Vagina (tissue), 2 donors: ENCODE results near the gene WBP1. TPM values are rescaled to one million over a fixed set of nuclear protein-coding genes. Genes with fewer than 3 reads are reported as not detected.
A peak's percentile ranks its signal among the peaks of the same experiment; 100 is the strongest.

Experiments
- DNase-seq, 2 donors: peaks; one replicate each; pipeline ENCODE4 v3.0.0-alpha.2; 2017; ENCODE audit errors: extremely low spot score in 2 of 2
- H3K27ac ChIP-seq: fragments of 200-600 bp; sonication (generic); one replicate; pipeline ENCODE4 v1.5.1; 2019
- H3K27me3 ChIP-seq: fragments of 200-600 bp; sonication (generic); one replicate; pipeline ENCODE4 v1.5.1; 2019
- H3K36me3 ChIP-seq, 2 donors: fragments of 200-600 bp; sonication (generic); one replicate each; pipeline ENCODE4 v1.5.1; 2017 to 2019
- H3K4me1 ChIP-seq: fragments of 200-600 bp; sonication (generic); one replicate; pipeline ENCODE4 v1.5.1; 2019
- H3K4me3 ChIP-seq, 2 donors: fragments of 200-600 bp; sonication (generic); 1 replicate in 1 of 2; 2 replicates in 1 of 2; pipeline ENCODE4 v1.5.1; 2016 to 2019
- H3K9me3 ChIP-seq: fragments of 200-600 bp; sonication (generic); one replicate; pipeline ENCODE4 v1.5.1; 2019
- POLR2A ChIP-seq, 2 donors: fragments of 450-650 bp; IDR thresholded peaks; one replicate each; pipeline ENCODE4 v1.6.1; 2017; ENCODE audit warnings: antibody characterized with exemption in 2 of 2, mild to moderate bottlenecking in 2 of 2, moderate library complexity in 2 of 2
- POLR2AphosphoS5 ChIP-seq, 2 donors: sonication (generic); formaldehyde crosslinking; IDR thresholded peaks; one replicate each; pipeline ENCODE4 v1.9.0; 2017; ENCODE audit warnings: antibody characterized with exemption in 2 of 2, mild to moderate bottlenecking in 2 of 2, low read depth in 1 of 2; ENCODE audit not compliant: insufficient read depth in 1 of 2
- intact Hi-C: fragments of 100-400 bp; cut with DNase I; formaldehyde crosslinking; loops from one replicate; pipeline ENCODE4 v1.15.1; 2023
- total RNA-seq: library from RNA; depleted of rRNA; stranded (reverse); fragments of >200 nt; gene quantifications from one replicate; pipeline ENCODE4 v1.2.3, GENCODE V29; 2016
- TF ChIP-seq, protein P1 (sequence below), 3 experiments: fragments of 450-650 bp in 2 of 3; fragments of 200-600 bp in 1 of 3; sonication (generic) in 1 of 3; IDR thresholded peaks; one replicate each; pipeline ENCODE4 v1.5.1; 2017 to 2019; ENCODE audit warnings: antibody characterized with exemption in 3 of 3, mild to moderate bottlenecking in 2 of 3, moderate library complexity in 2 of 3

The WBP1 gene
- total RNA-seq, 1 donor from 2014 or later, result 63.1 TPM

DNA sequence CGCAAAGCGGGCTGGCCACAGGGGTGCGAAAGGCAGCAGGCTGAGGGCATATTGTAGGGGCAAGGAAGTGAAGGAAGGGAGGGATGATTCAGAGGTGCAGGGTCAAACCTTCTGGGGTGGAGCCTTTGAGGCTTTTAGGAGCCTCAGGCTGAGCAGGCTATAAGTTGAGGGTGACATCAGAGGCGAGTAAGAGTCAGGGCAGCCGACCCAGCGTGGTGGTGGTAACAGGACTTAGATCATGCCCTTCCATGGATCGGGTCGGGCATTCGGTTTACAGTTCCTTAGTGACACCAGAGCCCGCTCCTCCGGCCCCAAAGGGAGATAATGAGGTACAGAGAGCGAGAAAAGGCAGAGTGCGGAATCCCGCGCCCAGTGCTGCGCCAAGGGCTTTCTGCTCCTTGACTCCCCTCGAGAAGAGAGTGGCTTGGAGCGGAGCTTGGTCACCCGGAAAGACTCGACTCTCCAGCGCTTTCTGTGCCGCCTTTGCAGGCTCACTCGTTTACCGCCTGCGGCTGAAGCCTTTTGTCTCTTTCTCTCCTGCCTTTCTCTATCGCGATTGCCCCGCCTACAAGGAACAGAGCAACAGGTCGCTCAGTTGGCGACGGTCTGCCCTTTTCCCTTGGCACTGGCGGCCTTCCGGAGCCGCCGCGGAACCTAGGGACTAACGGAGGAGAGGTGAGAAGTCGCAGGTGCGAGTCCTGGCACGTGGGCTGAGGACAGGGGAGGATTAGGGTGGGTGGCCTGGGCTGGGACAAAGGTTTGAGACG is 40.4 kb downstream of the WBP1 start:
- intact Hi-C loops, result no loop called here
- Histone ChIP-seq H3K36me3 (peaks cover 0 to 9% of the 10 kb centered on the region in 2 donors), H3K27ac (no peak overlapping the region), H3K27me3 (peaks cover 10% of the 10 kb centered on the region), H3K9me3 (no peaks in the 10 kb centered on the region), H3K4me1 (peaks cover 43% of the 10 kb centered on the region), H3K4me3 (peak overlapping the region; percentile 21 to 40)
- no peak for DNase-seq
- TF ChIP-seq, protein P1, sequence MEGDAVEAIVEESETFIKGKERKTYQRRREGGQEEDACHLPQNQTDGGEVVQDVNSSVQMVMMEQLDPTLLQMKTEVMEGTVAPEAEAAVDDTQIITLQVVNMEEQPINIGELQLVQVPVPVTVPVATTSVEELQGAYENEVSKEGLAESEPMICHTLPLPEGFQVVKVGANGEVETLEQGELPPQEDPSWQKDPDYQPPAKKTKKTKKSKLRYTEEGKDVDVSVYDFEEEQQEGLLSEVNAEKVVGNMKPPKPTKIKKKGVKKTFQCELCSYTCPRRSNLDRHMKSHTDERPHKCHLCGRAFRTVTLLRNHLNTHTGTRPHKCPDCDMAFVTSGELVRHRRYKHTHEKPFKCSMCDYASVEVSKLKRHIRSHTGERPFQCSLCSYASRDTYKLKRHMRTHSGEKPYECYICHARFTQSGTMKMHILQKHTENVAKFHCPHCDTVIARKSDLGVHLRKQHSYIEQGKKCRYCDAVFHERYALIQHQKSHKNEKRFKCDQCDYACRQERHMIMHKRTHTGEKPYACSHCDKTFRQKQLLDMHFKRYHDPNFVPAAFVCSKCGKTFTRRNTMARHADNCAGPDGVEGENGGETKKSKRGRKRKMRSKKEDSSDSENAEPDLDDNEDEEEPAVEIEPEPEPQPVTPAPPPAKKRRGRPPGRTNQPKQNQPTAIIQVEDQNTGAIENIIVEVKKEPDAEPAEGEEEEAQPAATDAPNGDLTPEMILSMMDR (IDR thresholded peaks at IDR 0.05), result no peak
- TF ChIP-seq POLR2A (IDR thresholded peaks at IDR 0.05) (no peak), POLR2AphosphoS5 (IDR thresholded peaks at IDR 0.05; ENCODE audit: insufficient read depth in 1 of 2, low read depth in 1 of 2) (no peak)

DNA sequence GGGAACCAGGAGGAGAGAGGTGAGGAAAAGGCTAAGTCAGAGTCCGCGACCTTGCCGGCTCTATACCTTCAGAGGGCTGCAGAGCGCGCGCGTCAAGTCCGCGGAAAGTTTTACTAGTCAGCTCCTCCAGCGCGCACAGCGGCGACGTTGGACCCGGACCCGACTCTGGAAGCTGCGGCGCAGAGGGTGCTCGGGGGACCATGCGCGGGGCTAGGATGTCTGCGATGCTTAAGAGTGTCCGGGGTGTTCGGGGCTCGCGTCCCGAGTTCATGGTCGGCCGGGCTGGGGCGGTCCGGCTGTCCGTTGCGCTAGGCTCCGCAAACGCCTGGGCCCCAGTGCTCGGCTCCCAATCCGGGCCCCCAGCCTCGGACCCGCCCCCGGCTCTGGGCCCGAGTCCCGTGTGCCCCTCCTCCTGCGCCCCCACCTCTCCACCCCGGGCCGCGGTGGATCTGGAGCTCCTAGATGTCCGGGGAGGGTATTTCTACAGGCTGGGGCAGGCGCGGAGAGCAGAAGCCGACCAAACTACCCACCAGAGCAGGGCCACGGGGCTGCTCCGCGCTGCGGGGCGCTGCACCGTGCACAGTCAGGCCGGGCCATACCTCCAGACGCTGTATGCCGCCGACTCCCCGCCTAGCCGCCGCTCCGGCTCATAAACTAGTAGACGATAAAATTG is 41.2 kb downstream of the WBP1 start, which contains the start of gene LBX2:
Gene LBX2 (minus strand): TSS at position 337 of the 673 bp plus-strand sequence. CDS start 66 bp downstream, at position 271.
- Histone ChIP-seq H3K4me3 (peak within 1 kb of the TSS; percentile 21 to 40), H3K36me3 (peaks cover 0 to 3% of the 10 kb centered on the region in 2 donors), H3K27ac (no peak within 1 kb of the TSS), H3K4me1 (peaks cover 47% of the 10 kb centered on the region), H3K27me3 (peaks cover 10% of the 10 kb centered on the region), H3K9me3 (no peaks in the 10 kb centered on the region)
- no peak for DNase-seq
- TF ChIP-seq, protein P1 (IDR thresholded peaks at IDR 0.05), result no peak
- TF ChIP-seq POLR2AphosphoS5 (IDR thresholded peaks at IDR 0.05; ENCODE audit: insufficient read depth in 1 of 2, low read depth in 1 of 2), result no peak
- TF ChIP-seq POLR2A (IDR thresholded peaks at IDR 0.05), result no peak
- intact Hi-C loops, result no loop called here

DNA sequence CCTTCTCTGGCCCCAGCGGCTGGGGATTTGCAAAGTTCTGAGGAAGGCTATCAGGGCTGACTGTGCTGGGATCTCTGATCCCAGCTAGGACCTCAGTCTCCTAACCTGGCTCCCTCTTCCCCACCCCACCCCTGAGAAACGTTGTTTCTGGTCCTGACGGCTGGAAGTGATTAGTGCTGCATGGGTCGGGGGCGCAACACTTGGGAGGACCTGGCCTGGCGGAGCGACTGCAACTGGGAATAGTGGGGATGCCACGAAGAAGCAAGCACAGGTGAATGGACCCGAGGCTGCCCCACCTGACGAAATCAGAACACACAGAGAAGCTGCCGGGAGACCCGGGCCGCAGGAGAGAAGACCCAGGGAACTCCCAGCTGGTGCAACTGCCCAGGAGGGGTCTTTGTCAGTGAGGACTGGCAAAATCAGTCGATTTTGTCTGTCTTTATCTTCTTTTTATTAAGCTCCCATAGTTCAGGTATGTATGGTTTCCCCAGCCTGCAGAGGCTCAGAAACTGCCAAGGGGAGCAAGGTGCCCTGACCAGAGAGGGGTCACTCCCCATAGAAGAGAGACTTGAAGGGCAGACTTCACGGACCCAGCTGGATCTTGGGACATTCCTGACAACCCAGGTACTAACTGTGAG is 41.8 kb downstream of the WBP1 start:
- TF ChIP-seq, protein P1 (IDR thresholded peaks at IDR 0.05), result no peak
- no peak for TF ChIP-seq POLR2A (IDR thresholded peaks at IDR 0.05)
- no peak for TF ChIP-seq POLR2AphosphoS5 (IDR thresholded peaks at IDR 0.05; ENCODE audit: insufficient read depth in 1 of 2, low read depth in 1 of 2)
- Histone ChIP-seq H3K27ac (no peak overlapping the region), H3K27me3 (peaks cover 10% of the 10 kb centered on the region), H3K9me3 (no peaks in the 10 kb centered on the region), H3K4me3 (peak overlapping the region in 1 of 2 donors; percentile 40), H3K4me1 (peaks cover 53% of the 10 kb centered on the region), H3K36me3 (peaks cover 0 to 8% of the 10 kb centered on the region in 2 donors)
- intact Hi-C loops, result no loop called here
- no peak for DNase-seq

DNA sequence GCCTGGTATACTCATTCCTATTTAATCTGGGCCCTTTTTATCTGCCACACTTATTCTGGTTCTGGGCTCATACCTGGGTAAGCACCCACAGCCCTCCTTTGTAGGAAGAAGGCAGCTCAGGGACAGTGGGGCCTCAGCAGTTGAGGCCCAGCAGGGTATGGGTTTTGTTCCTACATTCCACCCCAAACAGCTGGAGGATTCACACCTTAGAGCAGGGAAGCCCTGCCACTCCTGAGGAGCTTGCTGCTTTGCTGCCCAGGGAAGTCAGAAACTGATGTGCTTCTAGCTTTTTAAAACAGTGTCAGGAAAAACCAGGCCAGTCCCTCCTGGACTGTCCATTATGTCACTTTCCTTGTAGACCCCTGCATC is 42.3 kb downstream of the WBP1 start:
- no peak for TF ChIP-seq POLR2AphosphoS5 (IDR thresholded peaks at IDR 0.05; ENCODE audit: insufficient read depth in 1 of 2, low read depth in 1 of 2)
- TF ChIP-seq, protein P1 (IDR thresholded peaks at IDR 0.05), result no peak
- TF ChIP-seq POLR2A (IDR thresholded peaks at IDR 0.05), result no peak
- Histone ChIP-seq H3K27me3 (peaks cover 10% of the 10 kb centered on the region), H3K4me3 (no peak overlapping the region), H3K4me1 (peaks cover 58% of the 10 kb centered on the region), H3K27ac (no peak overlapping the region), H3K36me3 (peaks cover 0 to 11% of the 10 kb centered on the region in 2 donors), H3K9me3 (no peaks in the 10 kb centered on the region)
- intact Hi-C loops, result no loop called here
- no peak for DNase-seq
